Activated CD4-positive, CD25-positive, alpha-beta regulatory T cell (primary cell): Measurements from ENCODE around the gene A2M.

Experiments
- DNase-seq, 4 experiments: peaks; one replicate each; lab custom pipeline; 2025; lab: John Stamatoyannopoulos, UW

The A2M gene

GRCh38 chr12:9039397-9039977, 76.2 kb downstream of the A2M start:
- DNase-seq: no peak

- DNase-seq: no peak
Measured at GRCh38 chr12:9037431-9037830, 78.3 kb downstream of the A2M start.

GRCh38 chr12:9036227-9036626, 79.5 kb downstream of the A2M start:
- DNase-seq: no peak

- DNase-seq: no peak
Measured at GRCh38 chr12:9034095-9034494, 81.6 kb downstream of the A2M start.

GRCh38 chr12:9033265-9033887, 82.3 kb downstream of the A2M start:
- DNase-seq: no peak

- DNase-seq: no peak
Measured at GRCh38 chr12:9032202-9032964, 83.3 kb downstream of the A2M start.

- no peak for DNase-seq
Measured at GRCh38 chr12:9030776-9031175, 84.9 kb downstream of the A2M start.

GRCh38 chr12:9027161-9028059, 88.3 kb downstream of the A2M start:
- DNase-seq: no peak

- DNase-seq: no peak
Measured at GRCh38 chr12:9024512-9024911, 91.2 kb downstream of the A2M start.

- DNase-seq: no peak
Measured at GRCh38 chr12:9022592-9022991, 93.1 kb downstream of the A2M start.
